NCI-H187 (cell line): ENCODE data around the gene RPF1.
"Not testable (repeated sequence)": the region's sequence is repeated elsewhere in the genome, so short reads cannot be mapped to it uniquely, and the experiment has no call there.

Experiments used
- DNase-seq, 2 experiments: peaks; one replicate each; lab custom pipeline; 2025; lab: John Stamatoyannopoulos, UW

Gene RPF1, protein sequence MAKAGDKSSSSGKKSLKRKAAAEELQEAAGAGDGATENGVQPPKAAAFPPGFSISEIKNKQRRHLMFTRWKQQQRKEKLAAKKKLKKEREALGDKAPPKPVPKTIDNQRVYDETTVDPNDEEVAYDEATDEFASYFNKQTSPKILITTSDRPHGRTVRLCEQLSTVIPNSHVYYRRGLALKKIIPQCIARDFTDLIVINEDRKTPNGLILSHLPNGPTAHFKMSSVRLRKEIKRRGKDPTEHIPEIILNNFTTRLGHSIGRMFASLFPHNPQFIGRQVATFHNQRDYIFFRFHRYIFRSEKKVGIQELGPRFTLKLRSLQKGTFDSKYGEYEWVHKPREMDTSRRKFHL

DNA sequence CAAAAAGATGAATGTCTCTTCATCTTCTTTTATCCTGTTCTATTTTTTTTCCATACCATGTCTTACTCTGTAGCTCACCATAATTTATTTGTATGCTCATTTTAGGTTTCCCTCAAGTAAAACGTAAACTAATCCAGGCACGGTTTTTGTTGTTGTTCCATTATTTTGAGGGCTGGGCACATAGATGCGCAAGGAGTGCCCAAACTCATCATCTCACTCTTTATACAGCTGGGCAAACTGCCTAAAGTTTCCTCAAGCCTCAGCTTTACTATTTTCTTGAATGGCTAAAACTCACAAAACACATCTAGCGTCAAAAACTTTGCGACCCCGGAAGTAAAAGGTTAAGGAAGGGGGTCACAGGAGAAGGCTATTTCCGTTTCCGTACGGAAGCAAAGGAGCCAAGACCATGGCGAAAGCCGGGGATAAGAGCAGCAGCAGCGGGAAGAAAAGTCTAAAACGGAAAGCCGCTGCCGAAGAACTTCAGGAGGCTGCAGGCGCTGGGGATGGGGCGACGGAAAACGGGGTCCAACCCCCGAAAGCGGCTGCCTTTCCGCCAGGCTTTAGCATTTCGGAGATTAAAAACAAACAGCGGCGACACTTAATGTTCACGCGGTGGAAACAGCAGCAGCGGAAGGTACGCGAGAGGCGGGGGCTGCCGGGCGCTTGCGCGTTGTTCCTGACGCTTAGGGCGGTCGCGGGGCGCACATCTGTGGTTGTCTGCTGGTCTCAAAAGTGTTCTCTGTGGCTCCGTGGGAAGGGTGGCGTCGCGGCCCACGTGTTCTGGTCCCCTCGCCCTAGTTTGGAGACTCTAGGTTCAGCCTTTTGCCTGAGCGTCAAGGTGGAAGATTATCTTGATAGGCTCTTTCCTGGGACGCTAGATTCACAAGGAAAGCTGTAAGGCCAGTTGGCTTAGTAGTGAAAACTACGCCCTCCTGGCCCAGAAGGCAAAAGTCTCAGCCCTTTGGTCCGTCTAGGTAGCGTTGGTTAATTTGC is at the start of gene RPF1:
Gene RPF1 (plus strand): TSS at position 391 of the 993 bp plus-strand sequence. CDS start 16 bp downstream, at position 407.
- DNase-seq = peak; percentile 25 to 89

DNA sequence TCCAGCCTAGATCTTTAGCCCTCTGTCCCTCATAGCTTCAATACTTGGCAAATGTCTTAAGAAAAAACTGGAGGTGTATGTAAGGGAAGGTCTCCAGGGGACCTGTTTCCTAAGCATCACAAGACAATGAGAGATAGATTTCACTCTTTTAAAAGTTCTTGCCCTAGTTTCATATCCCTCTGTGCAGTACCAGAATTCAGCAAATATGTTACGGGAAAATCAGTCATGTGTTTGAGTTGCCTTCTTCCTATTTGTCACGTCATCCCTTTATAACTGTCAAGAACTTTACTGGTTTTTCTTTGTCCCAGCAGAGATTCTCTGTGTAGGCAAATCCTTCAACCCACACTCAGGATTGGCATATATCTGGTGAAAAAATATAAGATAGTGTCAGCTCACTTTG is 48.5 kb upstream of the RPF1 start:
- no peak for DNase-seq

DNA sequence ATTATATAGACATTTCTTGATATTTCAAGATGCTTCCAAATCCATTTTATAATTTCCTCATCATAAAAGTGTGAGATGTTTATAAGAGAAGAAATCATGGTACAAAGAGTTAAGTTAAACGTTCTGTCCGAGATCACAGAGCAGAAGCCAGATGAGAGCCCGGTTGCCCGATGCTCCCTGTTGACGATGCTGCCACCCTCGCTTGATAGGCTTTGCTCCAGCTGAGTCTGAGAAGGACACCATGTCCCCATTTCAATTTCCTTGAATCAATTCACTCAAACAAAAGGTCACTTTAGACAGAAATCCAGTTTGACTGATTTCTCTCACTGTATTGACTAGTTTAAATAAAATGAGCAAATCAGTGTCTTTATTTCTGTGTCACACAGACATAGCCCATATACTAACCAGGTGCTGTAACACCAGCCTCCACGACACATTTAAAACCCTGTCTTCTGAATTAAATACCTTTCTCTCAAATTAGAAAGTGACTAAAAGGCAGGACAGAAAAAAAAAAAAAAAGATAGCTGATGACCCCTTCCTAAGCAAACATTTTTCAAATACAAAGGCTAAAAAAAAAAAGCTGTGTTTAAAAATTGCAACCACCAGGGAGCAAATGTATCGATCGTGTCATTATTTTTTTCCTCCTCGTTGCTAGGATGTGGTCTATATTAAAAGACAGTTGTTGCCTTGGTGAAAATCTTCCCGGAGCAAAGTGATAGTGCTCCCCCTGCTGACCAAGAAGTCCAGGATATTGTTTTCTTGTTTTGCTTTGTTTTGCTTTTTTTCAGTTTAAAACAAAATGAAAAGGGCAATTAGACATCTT is 45.6 kb upstream of the RPF1 start:
- DNase-seq = peak; percentile 70 to 80

- no peak for DNase-seq
Observed at GRCh38 chr1:84434081-84434769, 44.8 kb upstream of the RPF1 start.

GRCh38 chr1:84434801-84435549 is 44.1 kb upstream of the RPF1 start:
- DNase-seq = no peak

DNA sequence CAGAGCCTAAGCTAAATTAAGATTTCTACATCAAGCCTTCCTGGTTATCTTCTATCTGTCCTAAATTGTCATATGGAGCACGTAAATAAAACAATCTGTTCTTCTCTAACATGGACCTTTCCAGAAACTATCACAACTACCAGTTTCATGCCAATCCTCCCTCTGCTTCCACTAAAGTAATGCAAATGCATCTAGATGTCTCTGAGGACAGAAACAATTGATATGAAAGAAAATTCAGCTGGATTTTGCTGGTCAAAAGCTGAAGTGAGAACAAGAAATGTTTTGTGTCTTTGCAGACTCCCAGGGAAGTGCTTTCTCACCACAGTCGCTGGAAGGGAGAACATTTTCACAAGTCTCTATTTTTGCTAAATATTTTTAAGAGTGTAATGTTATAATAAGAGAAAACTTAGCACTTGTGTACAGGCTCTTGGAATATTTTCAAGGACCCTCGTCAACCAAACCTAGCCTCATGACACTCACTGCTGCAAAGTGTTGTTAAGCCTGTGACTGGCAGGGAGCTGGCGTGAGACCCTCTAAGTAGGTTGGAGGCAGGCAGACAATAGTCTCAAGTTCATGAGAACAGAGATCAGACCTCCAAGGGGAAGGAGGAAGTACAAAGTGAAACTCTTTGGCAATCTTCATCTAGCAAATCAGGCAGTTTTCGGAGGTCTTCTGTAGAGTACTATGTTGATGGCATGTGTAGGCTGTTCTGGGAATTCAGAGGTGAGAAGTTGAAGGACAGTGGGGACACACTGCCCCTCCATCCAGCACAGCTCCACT is 42.0 kb upstream of the RPF1 start:
- DNase-seq = no peak

- DNase-seq = no peak
Observed at GRCh38 chr1:84442256-84442655, 36.8 kb upstream of the RPF1 start.

GRCh38 chr1:84442747-84443646 is 36.1 kb upstream of the RPF1 start:
- DNase-seq = not testable (repeated sequence)

- DNase-seq = not testable (repeated sequence)
Observed at GRCh38 chr1:84448704-84449103, 30.4 kb upstream of the RPF1 start.

- DNase-seq = no peak
Observed at GRCh38 chr1:84450910-84451309, 28.2 kb upstream of the RPF1 start.

DNA sequence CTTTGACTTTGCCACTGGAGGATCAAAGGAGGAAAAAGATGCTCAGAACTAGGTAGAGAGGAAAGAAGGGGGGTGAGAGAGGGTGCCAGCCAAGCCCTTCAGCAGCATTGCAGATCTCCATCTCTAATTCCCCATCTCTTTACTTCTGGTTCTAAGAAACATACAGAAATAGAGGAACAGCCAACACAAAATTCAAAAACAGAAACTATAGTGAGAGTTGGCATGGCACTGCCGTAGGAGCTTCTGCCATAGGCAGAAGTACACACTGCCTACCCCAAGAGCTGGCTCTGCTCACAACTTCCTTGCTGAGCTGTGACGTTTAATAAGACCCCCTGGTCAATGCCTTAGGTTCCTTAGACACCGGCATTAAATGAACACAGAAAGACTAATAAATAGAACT is 26.6 kb upstream of the RPF1 start:
- no peak for DNase-seq

- DNase-seq = no peak
Observed at GRCh38 chr1:84462118-84462517, 16.9 kb upstream of the RPF1 start.

DNA sequence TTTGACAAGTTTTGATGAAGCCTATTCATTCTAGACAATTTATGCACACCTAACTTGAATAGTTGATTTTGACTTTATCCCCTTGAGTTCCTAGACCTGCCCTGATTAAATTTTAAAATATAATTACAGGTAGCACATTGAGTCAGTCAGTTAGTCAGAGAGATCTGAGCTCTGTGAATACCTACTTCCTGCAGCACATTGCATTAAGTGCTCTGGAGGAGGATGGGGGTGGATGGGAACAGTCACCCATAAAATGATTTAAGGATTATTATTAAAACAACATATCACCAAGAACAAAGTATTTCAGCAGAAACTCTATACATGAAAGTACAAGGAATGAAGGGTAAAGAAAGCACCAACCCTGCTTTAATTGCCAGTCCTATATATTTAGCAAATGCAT is 11.8 kb upstream of the RPF1 start:
- no peak for DNase-seq

DNA sequence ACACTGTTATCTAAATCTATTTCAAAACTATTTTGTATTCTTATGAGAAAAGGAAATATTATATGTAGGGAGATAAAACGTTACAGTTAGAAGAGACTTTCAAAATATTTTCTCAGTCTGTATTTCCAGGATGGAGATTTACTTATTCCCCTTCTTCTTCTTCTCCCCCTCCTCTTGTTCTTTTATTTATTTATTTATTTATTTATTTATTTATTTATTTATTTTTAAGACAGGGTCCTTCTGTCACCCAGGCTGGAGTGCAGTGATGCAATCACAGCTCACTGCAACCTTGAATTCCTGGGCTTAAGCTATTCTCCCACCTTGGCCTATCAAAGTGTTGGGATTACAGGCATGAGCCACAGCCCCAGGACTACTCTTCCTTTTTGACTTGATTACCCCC is 2.8 kb upstream of the RPF1 start:
- DNase-seq = no peak

- no peak for DNase-seq
Observed at GRCh38 chr1:84479998-84480397, 932 bp downstream of the RPF1 start.

DNA sequence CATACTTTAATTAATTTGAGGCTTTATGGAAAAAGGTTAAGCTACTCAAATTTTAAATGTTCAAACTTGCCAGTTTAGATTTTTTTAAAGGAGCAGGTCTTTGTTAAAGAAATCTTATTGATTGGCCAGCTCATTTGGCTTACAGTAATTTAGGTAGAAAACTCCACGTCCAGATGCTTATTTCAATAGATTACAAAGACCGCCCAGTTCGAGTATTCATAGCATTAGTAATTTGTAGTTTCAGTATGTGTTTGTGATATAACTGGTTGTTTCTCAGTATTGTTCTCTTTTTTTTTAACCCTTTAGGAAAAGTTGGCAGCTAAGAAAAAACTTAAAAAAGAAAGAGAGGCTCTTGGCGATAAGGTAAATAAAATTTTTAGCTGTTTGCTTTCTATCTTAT is 1.6 kb downstream of the RPF1 start:
- no peak for DNase-seq

- no peak for DNase-seq
Observed at GRCh38 chr1:84481317-84481716, 2.3 kb downstream of the RPF1 start.

GRCh38 chr1:84488107-84488506 is 9.0 kb downstream of the RPF1 start:
- DNase-seq = no peak

GRCh38 chr1:84489766-84490165 is 10.7 kb downstream of the RPF1 start:
- DNase-seq = no peak
